Left renal cortex interstitium (tissue), 4 donors: ENCODE measurements around the gene STX5. TPM values are rescaled to one million over a fixed set of nuclear protein-coding genes. Genes with fewer than 3 reads are reported as not detected.
"Not testable (repeated sequence)": the region's sequence is repeated elsewhere in the genome, so short reads cannot be mapped to it uniquely, and the experiment has no call there.

Experiments used
- DNase-seq, 4 donors: peaks; one replicate each; pipeline ENCODE4 v3.0.0-alpha.2; 2013; ENCODE audit warnings: low read depth in 4 of 4, low spot score in 2 of 4, missing footprints in 1 of 4
- polyA plus RNA-seq, 4 donors: library from polyadenylated mRNA; unstranded; fragments of 120-200 nt; gene quantifications; one replicate each; pipeline ENCODE4 v1.2.1, GENCODE V29; 2013; ENCODE audit not compliant: insufficient read length in 4 of 4

STX5 gene
- polyA plus RNA-seq, 4 donors: 53.8 to 61.9 (median 56.1) TPM

- no peak for DNase-seq
Observed at GRCh38 chr11:62832336-62833234, 734 bp upstream of the STX5 start, which contains the start of gene TEX54. Gene TEX54, minus strand, starts transcription at chr11:62832841.

GRCh38 chr11:62830904-62831519, 839 bp downstream of the STX5 start:
- DNase-seq: peak in 1 of 4 donors; percentile 60

GRCh38 chr11:62828130-62828529, 3.7 kb downstream of the STX5 start:
- DNase-seq: not testable (repeated sequence)

GRCh38 chr11:62823677-62824076, 8.2 kb downstream of the STX5 start:
- DNase-seq: no peak

- no peak for DNase-seq
Observed at GRCh38 chr11:62817129-62817528, 14.7 kb downstream of the STX5 start.

- DNase-seq: no peak
Observed at GRCh38 chr11:62816557-62816956, 15.3 kb downstream of the STX5 start.

- DNase-seq: no peak
Observed at GRCh38 chr11:62811659-62812058, 20.2 kb downstream of the STX5 start.

- DNase-seq: no peak
Observed at GRCh38 chr11:62810748-62811147, 21.1 kb downstream of the STX5 start.

GRCh38 chr11:62806611-62807121, 25.2 kb downstream of the STX5 start:
- no peak for DNase-seq

GRCh38 chr11:62805961-62806441, 25.9 kb downstream of the STX5 start:
- no peak for DNase-seq

- DNase-seq: peak; percentile 88 to 94 (median 91)
Observed at GRCh38 chr11:62805076-62805892, 26.6 kb downstream of the STX5 start, which contains the start of gene NXF1. Gene NXF1, minus strand, starts transcription at chr11:62805440. Its CDS starts 84 bp downstream, at chr11:62805356.

- DNase-seq: no peak
Observed at GRCh38 chr11:62804310-62805075, 27.4 kb downstream of the STX5 start.

GRCh38 chr11:62801071-62801470, 30.8 kb downstream of the STX5 start:
- DNase-seq: no peak

- no peak for DNase-seq
Observed at GRCh38 chr11:62799486-62799885, 32.4 kb downstream of the STX5 start.

- no peak for DNase-seq
Observed at GRCh38 chr11:62796281-62796680, 35.6 kb downstream of the STX5 start.

- no peak for DNase-seq
Observed at GRCh38 chr11:62794201-62794775, 37.6 kb downstream of the STX5 start.

- no peak for DNase-seq
Observed at GRCh38 chr11:62792202-62792575, 39.7 kb downstream of the STX5 start.

- peak in 3 of 4 donors; percentile 64 to 77 (median 65) for DNase-seq
Observed at GRCh38 chr11:62791501-62792201, 40.2 kb downstream of the STX5 start, which contains the start of gene TMEM223. Gene TMEM223, minus strand, starts transcription at chr11:62792006. Its CDS starts 12 bp downstream, at chr11:62791994.

GRCh38 chr11:62789576-62789975, 42.3 kb downstream of the STX5 start:
- no peak for DNase-seq
